K562 (cell line): ENCODE measurements around the gene MUC22. TPM values are rescaled to one million over a fixed set of nuclear protein-coding genes. Genes with fewer than 3 reads are reported as not detected.

Experiments used
- CEBPZ ChIP-seq: fragments of 150-350 bp; IDR thresholded peaks from 2 replicates; pipeline ENCODE4 v1.6.1; 2014; ENCODE audit warnings: low read depth, mild to moderate bottlenecking, low read length, borderline replicate concordance
- EWSR1 ChIP-seq: fragments of 450-650 bp; IDR thresholded peaks from 2 replicates; pipeline ENCODE4 v1.6.1; 2018; ENCODE audit warnings: borderline replicate concordance, mild to moderate bottlenecking, low read depth, moderate library complexity; ENCODE audit not compliant: partially characterized antibody
- FOXA3 ChIP-seq, 2 experiments: fragments of 450-650 bp in 1 of 2; sonication (generic) in 1 of 2; formaldehyde crosslinking; IDR thresholded peaks in 1 of 2; conservative IDR thresholded peaks in 1 of 2; 2 replicates each; pipeline versions ENCODE4 v1.4.0 to v1.8.0; 2020 to 2022; ENCODE audit warnings: mild to moderate bottlenecking in 2 of 2, missing genetic modification reagents in 1 of 2
- IRF1 ChIP-seq: sonication (generic); formaldehyde crosslinking; IDR thresholded peaks from 2 replicates; pipeline ENCODE4 v1.8.0; 2022; ENCODE audit warnings: missing genetic modification reagents, mild to moderate bottlenecking, borderline replicate concordance
- MAFK ChIP-seq: IDR thresholded peaks from 2 replicates; pipeline ENCODE4 v1.6.1; 2011; ENCODE audit warnings: low read length, improper control_type of control experiment
- NR2C1 ChIP-seq, 2 experiments: fragments of 450-650 bp; IDR thresholded peaks; 2 replicates each; pipeline ENCODE4 v1.6.1; 2017; ENCODE audit warnings: mild to moderate bottlenecking in 2 of 2, antibody characterized with exemption in 1 of 2, inconsistent platforms in 1 of 2, missing compliant biosample characterization in 1 of 2, missing genetic modification characterization in 1 of 2
- PTBP1 ChIP-seq: fragments of 200-400 bp; formaldehyde crosslinking; IDR thresholded peaks from 2 replicates; pipeline ENCODE4 v1.6.1; 2017; ENCODE audit warnings: low read depth, low read length
- RAD21 ChIP-seq, 2 experiments: fragments of 250-450 bp in 1 of 2; fragments of 450-650 bp in 1 of 2; sonication (Bioruptor Pico) in 1 of 2; formaldehyde crosslinking in 1 of 2; IDR thresholded peaks in 1 of 2; conservative IDR thresholded peaks in 1 of 2; 2 replicates each; pipeline versions ENCODE4 v1.4.0 to v1.8.0; 2020 to 2022; ENCODE audit warnings: mild to moderate bottlenecking in 2 of 2, moderate library complexity in 1 of 2
- RBM34 ChIP-seq: fragments of 200-400 bp; formaldehyde crosslinking; IDR thresholded peaks from 2 replicates; pipeline ENCODE4 v1.6.1; 2018; ENCODE audit warnings: low read length, borderline replicate concordance; ENCODE audit not compliant: insufficient read depth
- SMAD1 ChIP-seq: fragments of 150-350 bp; IDR thresholded peaks from 2 replicates; pipeline ENCODE4 v1.6.1; 2014; ENCODE audit warnings: low read length, low read depth; ENCODE audit not compliant: partially characterized antibody
- SRF ChIP-seq, 2 experiments: fragments of 250-450, 450-650 bp in 1 of 2; sonication (Bioruptor Pico) in 1 of 2; sonication (generic) in 1 of 2; formaldehyde crosslinking; IDR thresholded peaks; 2 replicates each; pipeline versions ENCODE4 v1.5.0 to v1.5.1; 2020 to 2022; ENCODE audit warnings: mild to moderate bottlenecking in 1 of 2, missing genetic modification reagents in 1 of 2
- ZEB2 ChIP-seq: fragments of 450-650 bp; IDR thresholded peaks from 2 replicates; pipeline ENCODE4 v1.6.1; 2016
- ZFP30 ChIP-seq: fragments of 250-450 bp; sonication (Bioruptor Pico); IDR thresholded peaks from 2 replicates; pipeline ENCODE4 v1.8.0; 2022; ENCODE audit warnings: moderate library complexity, mild to moderate bottlenecking, inconsistent platforms, borderline replicate concordance
- ZNF140 ChIP-seq: fragments of 250-450 bp; sonication (Bioruptor Pico); IDR thresholded peaks from 2 replicates; pipeline ENCODE4 v1.8.0; 2021; ENCODE audit warnings: moderate library complexity, mild to moderate bottlenecking, inconsistent platforms
- ZNF408 ChIP-seq: fragments of 250-450 bp; sonication (Bioruptor Pico); IDR thresholded peaks from 2 replicates; pipeline ENCODE4 v1.4.0; 2020; ENCODE audit warnings: low read depth, mild to moderate bottlenecking, moderate library complexity
- polyA plus RNA-seq, 8 experiments: library from polyadenylated mRNA; depleted of rRNA in 4 of 8; stranded (reverse) in 5 of 8; unstranded in 3 of 8; fragments of >200 nt; fragmentation: Nextera tagmentation in 2 of 8; fragmentation: Illumina TruSeq in 1 of 8; extraction: Ambion mirVana in 2 of 8; extraction: Trizol in 1 of 8; gene quantifications; 2 replicates each; pipeline versions ENCODE4 v1.2.1 to v1.2.3, GENCODE V29; 2011 to 2014; ENCODE audit warnings: inconsistent platforms in 1 of 8, missing spikeins in 1 of 8
- total RNA-seq, 7 experiments: library from RNA; depleted of rRNA in 6 of 7; stranded (reverse); fragments of >200 nt in 6 of 7; fragmentation: Illumina TruSeq in 2 of 7; extraction: Trizol in 2 of 7; gene quantifications; 2 replicates each; pipeline versions ENCODE4 v1.2.1 to v1.2.3, GENCODE V29; 2011 to 2021; ENCODE audit warnings: low replicate concordance in 1 of 7
- TF ChIP-seq, protein P1 (sequence below): IDR thresholded peaks from 3 replicates; pipeline ENCODE4 v1.6.1; 2011; ENCODE audit warnings: borderline replicate concordance, mild to moderate bottlenecking, moderate library complexity; ENCODE audit not compliant: insufficient read length; ENCODE audit errors: extremely low read depth

MUC22 gene
- total and polyA plus RNA-seq, 9 of the 15 experiments (the other 6 are each of a cell fraction or from before 2014, with no cell fraction given), result 0.01 to 0.03 TPM; not detected in 7

DNA sequence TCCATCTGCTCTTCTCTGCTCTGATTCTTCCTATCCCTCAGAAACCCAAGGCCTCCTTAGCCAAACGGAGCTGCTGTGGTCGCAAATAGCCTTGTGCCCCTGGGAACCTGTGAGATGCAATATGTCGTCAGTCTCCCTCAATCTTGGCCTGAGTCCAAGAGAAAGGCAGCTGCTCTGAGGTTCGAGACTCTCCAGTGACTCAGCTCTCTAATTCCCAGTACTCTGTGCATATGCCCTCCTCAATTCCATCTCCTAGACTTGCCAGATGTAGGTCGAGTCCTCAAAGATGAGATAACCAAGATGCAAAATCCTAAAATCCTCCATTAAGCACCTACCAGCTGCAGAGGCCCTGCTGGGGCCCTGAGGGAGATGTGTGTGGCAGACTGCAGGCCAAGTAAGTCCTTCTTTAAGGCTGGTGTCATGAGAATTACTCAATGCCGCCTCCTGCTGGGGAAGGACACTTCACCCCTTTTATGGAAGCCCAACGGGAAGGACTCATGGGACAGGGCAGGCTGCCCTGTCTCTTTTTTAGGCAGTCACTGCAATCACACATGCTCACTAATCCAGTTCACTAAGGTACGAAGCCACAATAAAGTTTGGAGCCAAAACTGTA is 73.6 kb downstream of the MUC22 start (continued):
- TF ChIP-seq RBM34 (no peak), EWSR1 (no peak), ZEB2 (peak; percentile 72; the same call in 1 of the 2 replicates), ZNF140 (no peak), SMAD1 (no peak), SRF (CRISPR knock-in tag; IDR thresholded peaks at IDR 0.05) (peak in 1 of 2 experiments; percentile 94; a peak in 2 of 4 replicates), MAFK (peak; percentile 27; the same call in 1 of the 2 replicates), RAD21 (CRISPR knock-in tag; conservative IDR thresholded peaks at IDR 0.05 in 1 of 2, IDR thresholded peaks at IDR 0.05 in 1 of 2) (peak; percentile 31 to 66), CEBPZ (no peak), NR2C1 (IDR thresholded peaks at IDR 0.05) (no peak; the same call in 1 of the 2 replicates), NR2C1 (tag; IDR thresholded peaks at IDR 0.05) (no peak), FOXA3 (CRISPR knock-in tag; conservative IDR thresholded peaks at IDR 0.05 in 1 of 2, IDR thresholded peaks at IDR 0.05 in 1 of 2) (no peak), ZFP30 (CRISPR knock-in tag) (no peak), ZNF408 (no peak), PTBP1 (no peak), IRF1 (CRISPR knock-in tag) (no peak)
- TF ChIP-seq, protein P1, sequence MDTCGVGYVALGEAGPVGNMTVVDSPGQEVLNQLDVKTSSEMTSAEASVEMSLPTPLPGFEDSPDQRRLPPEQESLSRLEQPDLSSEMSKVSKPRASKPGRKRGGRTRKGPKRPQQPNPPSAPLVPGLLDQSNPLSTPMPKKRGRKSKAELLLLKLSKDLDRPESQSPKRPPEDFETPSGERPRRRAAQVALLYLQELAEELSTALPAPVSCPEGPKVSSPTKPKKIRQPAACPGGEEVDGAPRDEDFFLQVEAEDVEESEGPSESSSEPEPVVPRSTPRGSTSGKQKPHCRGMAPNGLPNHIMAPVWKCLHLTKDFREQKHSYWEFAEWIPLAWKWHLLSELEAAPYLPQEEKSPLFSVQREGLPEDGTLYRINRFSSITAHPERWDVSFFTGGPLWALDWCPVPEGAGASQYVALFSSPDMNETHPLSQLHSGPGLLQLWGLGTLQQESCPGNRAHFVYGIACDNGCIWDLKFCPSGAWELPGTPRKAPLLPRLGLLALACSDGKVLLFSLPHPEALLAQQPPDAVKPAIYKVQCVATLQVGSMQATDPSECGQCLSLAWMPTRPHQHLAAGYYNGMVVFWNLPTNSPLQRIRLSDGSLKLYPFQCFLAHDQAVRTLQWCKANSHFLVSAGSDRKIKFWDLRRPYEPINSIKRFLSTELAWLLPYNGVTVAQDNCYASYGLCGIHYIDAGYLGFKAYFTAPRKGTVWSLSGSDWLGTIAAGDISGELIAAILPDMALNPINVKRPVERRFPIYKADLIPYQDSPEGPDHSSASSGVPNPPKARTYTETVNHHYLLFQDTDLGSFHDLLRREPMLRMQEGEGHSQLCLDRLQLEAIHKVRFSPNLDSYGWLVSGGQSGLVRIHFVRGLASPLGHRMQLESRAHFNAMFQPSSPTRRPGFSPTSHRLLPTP, result peak; percentile 53
